HepG2 (cell line): ENCODE measurements around the gene TNS4. TPM values are rescaled to one million over a fixed set of nuclear protein-coding genes. Genes with fewer than 3 reads are reported as not detected.

Experiments used
- FOXK1 ChIP-seq: sonication (generic); formaldehyde crosslinking; IDR thresholded peaks from 2 replicates; pipeline ENCODE4 v1.4.0; 2020; ENCODE audit warnings: low read depth, missing genetic modification reagents, borderline replicate concordance
- HIVEP1 ChIP-seq: sonication (generic); formaldehyde crosslinking; IDR thresholded peaks from 2 replicates; pipeline ENCODE4 v1.4.0; 2020; ENCODE audit warnings: mild to moderate bottlenecking, missing genetic modification reagents
- JUNB ChIP-seq: sonication (generic); formaldehyde crosslinking; IDR thresholded peaks from 2 replicates; pipeline ENCODE4 v1.8.0; 2022; ENCODE audit warnings: missing genetic modification reagents, mild to moderate bottlenecking, borderline replicate concordance
- KDM5B ChIP-seq: sonication (generic); formaldehyde crosslinking; IDR thresholded peaks from 2 replicates; pipeline ENCODE4 v1.4.0; 2020; ENCODE audit warnings: missing genetic modification reagents, mild to moderate bottlenecking, borderline replicate concordance
- PHF20 ChIP-seq: sonication (generic); formaldehyde crosslinking; IDR thresholded peaks from 2 replicates; pipeline ENCODE4 v1.5.0; 2020; ENCODE audit warnings: mild to moderate bottlenecking, missing genetic modification reagents
- PHF8 ChIP-seq: sonication (generic); formaldehyde crosslinking; IDR thresholded peaks from 2 replicates; pipeline ENCODE4 v1.5.0; 2020; ENCODE audit warnings: missing genetic modification reagents
- ZBTB14 ChIP-seq: sonication (generic); formaldehyde crosslinking; IDR thresholded peaks from 2 replicates; pipeline ENCODE4 v1.4.0; 2020; ENCODE audit warnings: missing genetic modification reagents
- ZFP37 ChIP-seq: sonication (generic); formaldehyde crosslinking; IDR thresholded peaks from 2 replicates; pipeline ENCODE4 v1.4.0; 2020; ENCODE audit warnings: missing genetic modification reagents, borderline replicate concordance
- ZNF563 ChIP-seq: sonication (generic); formaldehyde crosslinking; IDR thresholded peaks from 2 replicates; pipeline ENCODE4 v1.8.0; 2022; ENCODE audit warnings: mild to moderate bottlenecking, moderate library complexity, missing genetic modification reagents
- ZNF747 ChIP-seq: sonication (generic); formaldehyde crosslinking; IDR thresholded peaks from 2 replicates; pipeline ENCODE4 v1.8.1; 2023; ENCODE audit warnings: missing genetic modification reagents, mild to moderate bottlenecking, borderline replicate concordance
- polyA plus RNA-seq, 8 experiments: library from polyadenylated mRNA; depleted of rRNA in 3 of 8; stranded (reverse) in 7 of 8; unstranded in 1 of 8; fragments of >200 nt; fragmentation: Illumina TruSeq in 4 of 8; extraction: Trizol in 4 of 8; gene quantifications; 2 replicates each; pipeline versions ENCODE4 v1.2.1 to v1.2.3, GENCODE V29; 2011 to 2016; ENCODE audit warnings: low read depth in 4 of 8, missing spikeins in 1 of 8, mixed read lengths in 1 of 8; ENCODE audit not compliant: insufficient read depth in 1 of 8
- total RNA-seq, 5 experiments: library from RNA; depleted of rRNA; stranded (reverse); fragments of >200 nt; fragmentation: Illumina TruSeq; extraction: Trizol; gene quantifications; 2 replicates each; pipeline ENCODE4 v1.2.3, GENCODE V29; 2016; ENCODE audit warnings: low read depth in 1 of 5
- TF ChIP-seq, protein P1 (sequence below): IDR thresholded peaks from 2 replicates; pipeline ENCODE4 v1.6.1; 2016; ENCODE audit warnings: mild to moderate bottlenecking, missing biosample characterization, missing genetic modification reagents
- TF ChIP-seq, protein P2 (sequence below): sonication (generic); formaldehyde crosslinking; IDR thresholded peaks from 2 replicates; pipeline ENCODE4 v1.5.0; 2020; ENCODE audit warnings: mild to moderate bottlenecking, missing genetic modification reagents
- TF ChIP-seq, protein P3 (sequence below): IDR thresholded peaks from 2 replicates; pipeline ENCODE4 v1.6.1; 2016; ENCODE audit warnings: missing biosample characterization, missing genetic modification reagents, low read depth
- TF ChIP-seq, protein P4 (sequence below): sonication (generic); formaldehyde crosslinking; IDR thresholded peaks from 2 replicates; pipeline ENCODE4 v1.4.0; 2020; ENCODE audit warnings: low read depth, missing genetic modification reagents
- TF ChIP-seq, protein P5 (sequence below), 2 experiments: sonication (generic) in 1 of 2; formaldehyde crosslinking in 1 of 2; IDR thresholded peaks; 2 replicates each; pipeline versions ENCODE4 v1.4.0 to v1.6.1; 2018 to 2020; ENCODE audit warnings: missing genetic modification reagents in 2 of 2, borderline replicate concordance in 1 of 2, low read depth in 1 of 2, mild to moderate bottlenecking in 1 of 2, missing biosample characterization in 1 of 2

Gene TNS4
- total and polyA plus RNA-seq, 2 of the 13 experiments (the other 11 are each of a cell fraction or from before 2014, with no cell fraction given): 0.58 to 2.1 TPM

DNA sequence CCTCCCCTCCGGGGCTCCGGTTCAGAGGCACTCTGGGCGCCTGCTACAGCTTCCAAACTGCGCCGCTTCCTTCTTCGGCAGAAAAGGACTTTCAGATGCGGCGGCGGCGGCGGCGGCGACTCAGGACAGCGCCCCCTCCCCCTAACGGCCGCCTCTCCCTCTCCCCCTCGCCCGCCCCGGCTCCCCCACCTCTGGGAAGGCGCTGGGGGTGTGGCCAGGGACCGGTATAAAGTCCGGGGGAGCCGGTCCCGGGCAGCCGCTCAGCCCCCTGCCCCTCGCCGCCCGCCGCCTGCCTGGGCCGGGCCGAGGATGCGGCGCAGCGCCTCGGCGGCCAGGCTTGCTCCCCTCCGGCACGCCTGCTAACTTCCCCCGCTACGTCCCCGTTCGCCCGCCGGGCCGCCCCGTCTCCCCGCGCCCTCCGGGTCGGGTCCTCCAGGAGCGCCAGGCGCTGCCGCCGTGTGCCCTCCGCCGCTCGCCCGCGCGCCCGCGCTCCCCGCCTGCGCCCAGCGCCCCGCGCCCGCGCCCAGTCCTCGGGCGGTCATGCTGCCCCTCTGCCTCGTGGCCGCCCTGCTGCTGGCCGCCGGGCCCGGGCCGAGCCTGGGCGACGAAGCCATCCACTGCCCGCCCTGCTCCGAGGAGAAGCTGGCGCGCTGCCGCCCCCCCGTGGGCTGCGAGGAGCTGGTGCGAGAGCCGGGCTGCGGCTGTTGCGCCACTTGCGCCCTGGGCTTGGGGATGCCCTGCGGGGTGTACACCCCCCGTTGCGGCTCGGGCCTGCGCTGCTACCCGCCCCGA, 58.0 kb downstream of the TNS4 start, which contains the start of gene IGFBP4 (continued):
- TF ChIP-seq, protein P1, sequence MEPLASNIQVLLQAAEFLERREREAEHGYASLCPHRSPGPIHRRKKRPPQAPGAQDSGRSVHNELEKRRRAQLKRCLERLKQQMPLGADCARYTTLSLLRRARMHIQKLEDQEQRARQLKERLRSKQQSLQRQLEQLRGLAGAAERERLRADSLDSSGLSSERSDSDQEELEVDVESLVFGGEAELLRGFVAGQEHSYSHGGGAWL (CRISPR knock-in tag): peak; percentile 84; the same call in 1 of the 2 replicates
- TF ChIP-seq ZFP37 (CRISPR knock-in tag) (no peak), ZNF747 (CRISPR knock-in tag) (peak; percentile 25; the same call in 1 of the 2 replicates), HIVEP1 (peak; percentile 75), ZNF563 (CRISPR knock-in tag) (peak; percentile 77; the same call in 1 of the 2 replicates), PHF20 (CRISPR knock-in tag) (no peak), FOXK1 (CRISPR knock-in tag) (no peak), KDM5B (CRISPR knock-in tag) (peak; percentile 88; the same call in 1 of the 2 replicates), PHF8 (CRISPR knock-in tag) (peak; percentile 57), JUNB (peak; percentile 46; the same call in 1 of the 2 replicates), ZBTB14 (CRISPR knock-in tag) (peak; percentile 68)
- TF ChIP-seq, protein P2, sequence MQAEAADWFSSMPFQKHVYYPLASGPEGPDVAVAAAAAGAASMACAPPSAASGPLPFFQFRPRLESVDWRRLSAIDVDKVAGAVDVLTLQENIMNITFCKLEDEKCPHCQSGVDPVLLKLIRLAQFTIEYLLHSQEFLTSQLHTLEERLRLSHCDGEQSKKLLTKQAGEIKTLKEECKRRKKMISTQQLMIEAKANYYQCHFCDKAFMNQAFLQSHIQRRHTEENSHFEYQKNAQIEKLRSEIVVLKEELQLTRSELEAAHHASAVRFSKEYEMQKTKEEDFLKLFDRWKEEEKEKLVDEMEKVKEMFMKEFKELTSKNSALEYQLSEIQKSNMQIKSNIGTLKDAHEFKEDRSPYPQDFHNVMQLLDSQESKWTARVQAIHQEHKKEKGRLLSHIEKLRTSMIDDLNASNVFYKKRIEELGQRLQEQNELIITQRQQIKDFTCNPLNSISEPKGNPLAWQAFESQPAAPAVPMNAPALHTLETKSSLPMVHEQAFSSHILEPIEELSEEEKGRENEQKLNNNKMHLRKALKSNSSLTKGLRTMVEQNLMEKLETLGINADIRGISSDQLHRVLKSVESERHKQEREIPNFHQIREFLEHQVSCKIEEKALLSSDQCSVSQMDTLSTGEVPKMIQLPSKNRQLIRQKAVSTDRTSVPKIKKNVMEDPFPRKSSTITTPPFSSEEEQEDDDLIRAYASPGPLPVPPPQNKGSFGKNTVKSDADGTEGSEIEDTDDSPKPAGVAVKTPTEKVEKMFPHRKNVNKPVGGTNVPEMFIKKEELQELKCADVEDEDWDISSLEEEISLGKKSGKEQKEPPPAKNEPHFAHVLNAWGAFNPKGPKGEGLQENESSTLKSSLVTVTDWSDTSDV (CRISPR knock-in tag): peak; percentile 93
- TF ChIP-seq, protein P3, sequence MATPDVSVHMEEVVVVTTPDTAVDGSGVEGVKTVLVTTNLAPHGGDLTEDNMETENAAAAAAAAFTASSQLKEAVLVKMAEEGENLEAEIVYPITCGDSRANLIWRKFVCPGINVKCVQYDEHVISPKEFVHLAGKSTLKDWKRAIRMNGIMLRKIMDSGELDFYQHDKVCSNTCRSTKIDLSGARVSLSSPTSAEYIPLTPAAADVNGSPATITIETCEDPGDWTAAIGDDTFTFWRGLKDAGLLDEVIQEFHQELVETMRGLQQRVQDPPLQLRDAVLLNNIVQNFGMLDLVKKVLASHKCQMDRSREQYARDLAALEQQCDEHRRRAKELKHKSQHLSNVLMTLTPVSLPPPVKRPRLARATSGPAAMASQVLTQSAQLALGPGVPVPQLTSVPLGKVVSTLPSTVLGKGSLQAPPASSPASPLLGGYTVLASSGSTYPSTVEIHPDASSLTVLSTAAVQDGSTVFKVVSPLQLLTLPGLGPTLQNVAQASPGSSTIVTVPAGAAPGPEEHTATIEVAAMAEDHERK: no peak
- TF ChIP-seq, protein P4, sequence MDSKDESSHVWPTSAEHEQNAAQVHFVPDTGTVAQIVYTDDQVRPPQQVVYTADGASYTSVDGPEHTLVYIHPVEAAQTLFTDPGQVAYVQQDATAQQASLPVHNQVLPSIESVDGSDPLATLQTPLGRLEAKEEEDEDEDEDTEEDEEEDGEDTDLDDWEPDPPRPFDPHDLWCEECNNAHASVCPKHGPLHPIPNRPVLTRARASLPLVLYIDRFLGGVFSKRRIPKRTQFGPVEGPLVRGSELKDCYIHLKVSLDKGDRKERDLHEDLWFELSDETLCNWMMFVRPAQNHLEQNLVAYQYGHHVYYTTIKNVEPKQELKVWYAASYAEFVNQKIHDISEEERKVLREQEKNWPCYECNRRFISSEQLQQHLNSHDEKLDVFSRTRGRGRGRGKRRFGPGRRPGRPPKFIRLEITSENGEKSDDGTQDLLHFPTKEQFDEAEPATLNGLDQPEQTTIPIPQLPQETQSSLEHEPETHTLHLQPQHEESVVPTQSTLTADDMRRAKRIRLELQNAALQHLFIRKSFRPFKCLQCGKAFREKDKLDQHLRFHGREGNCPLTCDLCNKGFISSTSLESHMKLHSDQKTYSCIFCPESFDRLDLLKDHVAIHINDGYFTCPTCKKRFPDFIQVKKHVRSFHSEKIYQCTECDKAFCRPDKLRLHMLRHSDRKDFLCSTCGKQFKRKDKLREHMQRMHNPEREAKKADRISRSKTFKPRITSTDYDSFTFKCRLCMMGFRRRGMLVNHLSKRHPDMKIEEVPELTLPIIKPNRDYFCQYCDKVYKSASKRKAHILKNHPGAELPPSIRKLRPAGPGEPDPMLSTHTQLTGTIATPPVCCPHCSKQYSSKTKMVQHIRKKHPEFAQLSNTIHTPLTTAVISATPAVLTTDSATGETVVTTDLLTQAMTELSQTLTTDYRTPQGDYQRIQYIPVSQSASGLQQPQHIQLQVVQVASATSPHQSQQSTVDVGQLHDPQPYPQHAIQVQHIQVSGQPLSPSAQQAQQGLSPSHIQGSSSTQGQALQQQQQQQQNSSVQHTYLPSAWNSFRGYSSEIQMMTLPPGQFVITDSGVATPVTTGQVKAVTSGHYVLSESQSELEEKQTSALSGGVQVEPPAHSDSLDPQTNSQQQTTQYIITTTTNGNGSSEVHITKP (CRISPR knock-in tag): no peak
- TF ChIP-seq, protein P5, sequence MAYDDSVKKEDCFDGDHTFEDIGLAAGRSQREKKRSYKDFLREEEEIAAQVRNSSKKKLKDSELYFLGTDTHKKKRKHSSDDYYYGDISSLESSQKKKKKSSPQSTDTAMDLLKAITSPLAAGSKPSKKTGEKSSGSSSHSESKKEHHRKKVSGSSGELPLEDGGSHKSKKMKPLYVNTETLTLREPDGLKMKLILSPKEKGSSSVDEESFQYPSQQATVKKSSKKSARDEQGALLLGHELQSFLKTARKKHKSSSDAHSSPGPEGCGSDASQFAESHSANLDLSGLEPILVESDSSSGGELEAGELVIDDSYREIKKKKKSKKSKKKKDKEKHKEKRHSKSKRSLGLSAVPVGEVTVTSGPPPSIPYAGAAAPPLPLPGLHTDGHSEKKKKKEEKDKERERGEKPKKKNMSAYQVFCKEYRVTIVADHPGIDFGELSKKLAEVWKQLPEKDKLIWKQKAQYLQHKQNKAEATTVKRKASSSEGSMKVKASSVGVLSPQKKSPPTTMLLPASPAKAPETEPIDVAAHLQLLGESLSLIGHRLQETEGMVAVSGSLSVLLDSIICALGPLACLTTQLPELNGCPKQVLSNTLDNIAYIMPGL (CRISPR knock-in tag; IDR thresholded peaks at IDR 0.05; ENCODE audit: borderline replicate concordance in 1 of 2, low read depth in 1 of 2): peak; percentile 91 to 95
